Kidney (tissue), 14 donors: ENCODE results near the gene ZNF117. TPM values are rescaled to one million over a fixed set of nuclear protein-coding genes. Genes with fewer than 3 reads are reported as not detected.
"Not testable (repeated sequence)": the region's sequence is repeated elsewhere in the genome, so short reads cannot be mapped to it uniquely, and the experiment has no call there.

Experiments used
- DNase-seq, 5 donors: peaks; one replicate each; pipeline ENCODE4 v3.0.0-alpha.2; 2013 to 2020
- FAIRE-seq: peaks from 2 replicates; lab custom pipeline; 2012; peaks lifted over from hg19 to GRCh38; lab: Jason Lieb, UNC
- H3K27ac ChIP-seq, 2 donors: one replicate each; pipeline ENCODE4 v1.7.0; 2013; ENCODE audit warnings: low read depth in 2 of 2, low read length in 2 of 2, inconsistent platforms in 1 of 2
- H3K27me3 ChIP-seq: one replicate; pipeline ENCODE4 v1.7.1; 2013; ENCODE audit warnings: low read length, inconsistent platforms; ENCODE audit not compliant: control insufficient read depth, insufficient read depth
- H3K36me3 ChIP-seq, 3 donors: one replicate each; pipeline versions ENCODE4 v1.7.0 to v1.7.1; 2013; ENCODE audit warnings: low read length in 3 of 3, control low read depth in 1 of 3, inconsistent platforms in 1 of 3; ENCODE audit not compliant: insufficient read depth in 3 of 3, control insufficient read depth in 2 of 3
- H3K4me1 ChIP-seq, 3 donors: one replicate each; pipeline versions ENCODE4 v1.7.0 to v1.7.1; 2013; ENCODE audit warnings: low read length in 3 of 3, inconsistent platforms in 1 of 3, low read depth in 1 of 3; ENCODE audit not compliant: control insufficient read depth in 2 of 3, insufficient read depth in 2 of 3
- H3K4me3 ChIP-seq, 3 donors: one replicate each; pipeline versions ENCODE4 v1.7.0 to v1.8.1; 2013; ENCODE audit warnings: low read length in 3 of 3, control low read depth in 1 of 3, inconsistent platforms in 1 of 3
- H3K9ac ChIP-seq, 3 donors: one replicate each; pipeline versions ENCODE4 v1.7.0 to v1.7.1; 2013; ENCODE audit warnings: low read length in 3 of 3, control low read depth in 1 of 3, inconsistent platforms in 1 of 3
- H3K9me3 ChIP-seq, 3 donors: one replicate each; pipeline versions ENCODE4 v1.7.0 to v1.7.1; 2013; ENCODE audit warnings: low read length in 3 of 3, control low read depth in 1 of 3, inconsistent platforms in 1 of 3; ENCODE audit not compliant: control insufficient read depth in 2 of 3, insufficient read depth in 1 of 3
- CTCF ChIP-seq: IDR thresholded peaks from 3 replicates; pipeline ENCODE4 v1.5.1; 2012; ENCODE audit warnings: mild to moderate bottlenecking, moderate library complexity, borderline replicate concordance; ENCODE audit not compliant: insufficient read depth; ENCODE audit errors: extremely low read depth
- intact Hi-C: fragments of 100-400 bp; cut with DNase I; formaldehyde crosslinking; loops from one replicate; pipeline ENCODE4 v1.11.1; 2022
- polyA plus RNA-seq: library from polyadenylated mRNA; stranded (reverse); fragments of 350-450 nt; fragmentation: Illumina TruSeq; extraction: RNeasy Lipid Tissue Mini Kit (QIAGEN cat#74804); gene quantifications from one replicate; pipeline ENCODE4 v1.2.3, GENCODE V29; 2014; ENCODE audit warnings: low read depth, low replicate concordance; ENCODE audit not compliant: insufficient read depth
- total RNA-seq: library from RNA; stranded (reverse); fragmentation: NEBNext Ultra II Directional; extraction: Animal tissue kit (Norgen Biotek cat#: 25700); gene quantifications from one replicate; pipeline ENCODE4 v1.2.1, GENCODE V29; 2021
- donor health status: control.
- donor health status: control.
- donor health status: control.
- donor health status: control.
- donor health status: control.
- donor health status: DM: yes; HTN: yes; CAD: no.
- donor health status: Normal renal cell carcinoma (clear cell type).

ZNF117 gene
- total and polyA plus RNA-seq, 2 donors from 2014 or later: 4.7 to 12.6 TPM

DNA sequence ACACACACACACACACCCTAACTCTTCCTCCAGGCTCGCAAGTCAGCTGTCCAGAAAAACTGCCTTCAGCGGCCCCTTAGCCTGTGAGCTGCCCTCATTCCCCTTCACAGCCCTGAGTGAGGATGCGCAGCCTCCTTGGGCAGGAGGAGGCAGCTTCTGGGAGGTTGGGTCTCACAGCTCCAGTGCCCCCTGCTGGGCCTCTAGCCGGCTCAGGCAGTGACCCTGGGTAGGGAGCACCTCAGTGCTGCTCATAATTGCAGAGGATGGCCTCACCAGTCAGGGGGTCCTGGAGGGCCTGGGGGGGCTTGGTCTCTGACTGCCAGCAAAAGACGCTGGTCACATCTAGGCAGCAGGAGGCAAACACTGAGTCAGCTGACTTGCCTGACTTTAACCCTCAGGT lies 44.1 kb downstream of the ZNF117 start:
- no peak for TF ChIP-seq CTCF
- H3K4me1 ChIP-seq: peaks cover 0 to 3% (median 0%) of the 10 kb centered on the region in 3 donors
- H3K36me3 ChIP-seq: no peaks in the 10 kb centered on the region
- no peak overlapping the region for H3K4me3 ChIP-seq
- intact Hi-C loops: no loop called here
- no peak overlapping the region for H3K27ac ChIP-seq
- DNase-seq (peak in 4 of 5 donors; percentile 10 to 51 (median 31)), FAIRE-seq (no peak)
- no peaks in the 10 kb centered on the region for H3K9me3 ChIP-seq
- peaks cover 5% of the 10 kb centered on the region for H3K27me3 ChIP-seq
- no peak overlapping the region for H3K9ac ChIP-seq

DNA sequence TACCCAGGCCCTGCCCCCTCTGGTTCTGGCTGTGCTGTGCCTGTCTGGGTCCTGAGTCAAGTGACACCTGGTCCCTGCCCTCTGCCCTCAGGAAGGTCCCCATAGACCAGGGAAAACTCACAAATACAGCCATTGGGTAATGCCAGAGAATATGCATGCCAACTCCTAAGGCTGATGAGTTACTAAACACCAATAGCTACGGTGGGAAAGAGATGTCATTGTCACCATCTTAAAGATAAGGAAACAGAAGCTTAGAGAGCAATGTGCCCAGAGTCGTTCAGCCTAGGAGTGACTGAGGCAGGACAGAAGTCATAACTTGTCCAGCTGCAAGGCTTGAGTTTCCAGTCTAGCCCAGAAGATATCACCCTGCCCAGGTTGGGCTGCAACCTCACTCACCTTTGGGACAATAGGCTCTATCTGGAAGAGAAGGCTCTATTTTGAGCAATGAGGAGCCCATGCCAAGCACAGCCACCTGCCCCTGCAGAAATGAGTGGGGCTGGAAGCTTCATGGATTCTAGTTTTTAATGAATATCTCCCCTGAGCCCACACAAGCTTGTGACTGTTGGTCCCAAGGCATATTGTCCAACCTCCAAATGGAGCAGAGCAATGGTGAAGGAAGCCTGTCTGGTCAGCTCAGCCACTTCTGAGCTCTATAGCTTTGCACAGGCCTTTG lies 45.2 kb downstream of the ZNF117 start:
- TF ChIP-seq CTCF: no peak
- Histone ChIP-seq H3K4me3 (no peak overlapping the region), H3K9me3 (no peaks in the 10 kb centered on the region), H3K27me3 (peaks cover 5% of the 10 kb centered on the region), H3K27ac (no peak overlapping the region), H3K9ac (no peak overlapping the region), H3K4me1 (peaks cover 0 to 3% (median 0%) of the 10 kb centered on the region in 3 donors), H3K36me3 (no peaks in the 10 kb centered on the region)
- no peak for DNase-seq
- intact Hi-C loops: no loop called here
- FAIRE-seq: no peak

- H3K9me3 ChIP-seq, H3K36me3 ChIP-seq, H3K4me1 ChIP-seq, H3K27me3 ChIP-seq, DNase-seq, H3K9ac ChIP-seq, intact Hi-C loops, H3K4me3 ChIP-seq, H3K27ac ChIP-seq, FAIRE-seq: not testable (repeated sequence)
Observed at GRCh38 chr7:64944667-64945502, 46.0 kb downstream of the ZNF117 start.

- intact Hi-C loops: not testable (repeated sequence)
Observed at GRCh38 chr7:64940021-64940420, 50.8 kb downstream of the ZNF117 start.

More at GRCh38 chr7:64940021-64940420, 50.8 kb downstream of the ZNF117 start:
- H3K4me3 ChIP-seq, H3K9ac ChIP-seq, DNase-seq, H3K4me1 ChIP-seq, H3K27me3 ChIP-seq, FAIRE-seq, H3K9me3 ChIP-seq, H3K36me3 ChIP-seq, H3K27ac ChIP-seq: not testable (repeated sequence)
